Activated T-helper 9 cell treated with anti-CD3 and anti-CD28 coated beads, Interleukin-2, amount 50 U/mL, for 16 hours (primary cell): Measurements from ENCODE around the gene NWD2.

Experiments
- DNase-seq: peaks from one replicate; pipeline ENCODE4 v3.0.0-alpha.2; 2020; ENCODE audit warnings: low read depth

NWD2 gene

DNA sequence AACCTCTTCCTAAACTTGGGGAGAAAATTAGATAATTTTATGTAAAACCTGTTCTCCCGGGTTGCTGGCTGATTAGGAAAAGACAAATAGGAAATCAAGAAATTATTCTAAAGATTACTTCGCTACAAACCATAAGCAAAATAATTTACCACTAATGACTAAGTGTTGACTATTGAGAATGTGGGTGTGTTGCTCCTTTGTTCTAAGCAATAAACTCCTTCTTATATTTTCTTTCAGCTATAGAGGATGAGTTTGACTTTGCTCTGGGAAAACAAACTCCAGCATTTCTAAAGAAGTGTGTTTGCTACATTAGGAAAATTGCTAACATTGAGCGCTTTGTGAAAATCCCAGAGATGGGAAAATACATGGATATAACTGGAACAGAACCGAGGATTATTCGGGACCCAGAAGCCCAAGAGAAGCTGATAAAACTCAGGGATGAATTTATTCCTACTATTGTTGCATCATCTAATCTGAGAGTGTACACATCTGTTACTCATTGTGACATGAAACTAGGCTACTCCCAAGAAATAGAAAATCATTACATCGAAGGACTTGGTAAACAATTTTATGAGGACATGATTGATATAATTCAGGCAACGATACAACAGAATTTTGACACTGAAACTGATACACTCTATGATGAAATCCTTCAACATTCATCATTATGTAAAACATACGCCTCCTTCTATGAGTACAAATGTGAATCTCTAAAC is 194.2 kb downstream of the NWD2 start:
- no peak for DNase-seq

DNA sequence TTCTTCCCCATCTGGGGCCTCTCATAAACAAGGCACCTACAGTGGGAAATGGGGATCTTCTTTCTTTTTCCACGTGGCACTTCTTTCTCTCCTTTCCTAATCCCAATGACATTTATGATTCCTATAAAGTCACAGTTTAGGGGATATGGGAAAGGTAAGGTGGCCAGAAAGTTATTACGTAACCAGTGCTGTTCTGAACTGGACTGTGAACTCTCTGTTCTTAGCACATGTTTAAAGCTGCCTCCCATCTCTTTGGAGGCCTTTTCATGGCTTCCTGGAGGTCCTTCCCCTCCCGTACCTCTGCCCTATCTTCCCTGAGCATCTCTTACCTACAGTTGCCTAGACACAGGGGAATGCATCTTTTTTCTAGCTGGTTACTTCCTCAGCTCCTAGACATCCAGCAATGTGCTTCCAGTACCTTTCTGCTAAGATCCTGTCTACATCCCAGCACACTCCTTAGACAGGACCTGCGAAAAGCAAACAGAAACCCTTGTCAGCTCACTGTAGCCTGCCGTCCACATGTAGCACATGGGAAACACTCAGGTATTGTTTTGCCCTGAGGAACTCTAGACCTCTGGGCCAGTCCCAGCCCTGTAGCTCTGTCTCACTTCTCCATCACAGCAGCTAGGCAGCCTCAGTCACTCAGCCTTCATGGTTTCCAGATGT is 195.4 kb downstream of the NWD2 start:
- no peak for DNase-seq

GRCh38 chr4:37440501-37440900 is 196.0 kb downstream of the NWD2 start:
- DNase-seq = no peak

GRCh38 chr4:37441231-37442061 is 196.9 kb downstream of the NWD2 start:
- no peak for DNase-seq

GRCh38 chr4:37442062-37442323 is 197.4 kb downstream of the NWD2 start:
- DNase-seq = no peak

DNA sequence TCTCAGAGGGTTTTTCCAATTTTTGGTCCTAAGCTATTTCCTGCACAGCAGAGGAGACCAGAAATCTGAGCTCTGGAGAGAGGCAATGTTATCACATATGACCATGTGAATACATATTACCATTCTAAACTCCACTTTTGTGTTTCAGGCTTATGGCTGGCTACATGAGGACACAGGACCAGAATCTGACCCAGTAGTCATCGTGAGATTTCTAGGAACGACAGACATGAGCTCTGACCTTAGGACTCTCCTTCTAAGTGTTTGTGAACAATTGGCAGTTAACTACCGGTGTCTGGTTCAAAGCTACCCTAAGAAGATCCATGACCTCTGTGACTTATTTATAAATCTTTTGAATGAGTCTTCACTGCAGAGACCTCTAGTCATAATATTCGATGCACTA is 198.6 kb downstream of the NWD2 start:
- DNase-seq = no peak

DNA sequence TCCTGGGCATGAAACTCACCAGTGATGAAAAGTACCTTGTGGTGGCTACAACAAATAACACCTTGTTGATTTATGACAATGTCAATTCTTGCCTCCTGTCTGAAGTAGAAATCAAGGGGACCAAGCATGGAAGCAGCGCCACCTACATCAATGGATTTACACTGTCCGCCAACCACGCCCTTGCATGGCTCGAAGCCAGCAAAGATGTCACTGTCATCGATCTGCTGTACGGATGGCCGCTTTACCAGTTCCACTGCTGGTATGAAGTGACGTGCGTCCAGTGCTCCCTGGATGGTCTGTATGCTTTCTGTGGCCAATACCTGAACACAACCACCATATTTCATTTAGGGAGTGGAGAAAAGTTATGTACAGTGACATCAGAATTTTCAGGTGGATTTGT is 200.5 kb downstream of the NWD2 start:
- no peak for DNase-seq

- DNase-seq = no peak
Observed at GRCh38 chr4:37446016-37446415, 201.5 kb downstream of the NWD2 start.

DNA sequence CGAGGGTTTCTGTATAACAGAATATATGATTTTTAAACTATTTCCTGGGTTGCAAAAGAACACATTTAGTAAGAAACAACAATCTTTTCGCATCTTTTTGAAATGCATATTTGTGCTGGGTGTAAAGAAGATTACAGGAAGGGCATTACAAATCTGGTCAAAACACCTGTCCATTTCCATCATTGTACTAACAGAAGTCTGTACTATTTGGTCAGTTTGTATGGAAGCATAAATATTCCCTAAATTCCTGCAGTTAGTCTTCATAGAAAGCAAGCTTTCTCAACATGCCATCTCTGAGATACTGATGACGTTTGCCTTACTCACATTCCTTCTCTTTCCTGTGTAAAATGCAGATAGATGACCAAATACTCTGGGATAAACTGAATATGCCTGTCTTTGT is 203.3 kb downstream of the NWD2 start:
- no peak for DNase-seq

- no peak for DNase-seq
Observed at GRCh38 chr4:37450309-37450708, 205.8 kb downstream of the NWD2 start.

DNA sequence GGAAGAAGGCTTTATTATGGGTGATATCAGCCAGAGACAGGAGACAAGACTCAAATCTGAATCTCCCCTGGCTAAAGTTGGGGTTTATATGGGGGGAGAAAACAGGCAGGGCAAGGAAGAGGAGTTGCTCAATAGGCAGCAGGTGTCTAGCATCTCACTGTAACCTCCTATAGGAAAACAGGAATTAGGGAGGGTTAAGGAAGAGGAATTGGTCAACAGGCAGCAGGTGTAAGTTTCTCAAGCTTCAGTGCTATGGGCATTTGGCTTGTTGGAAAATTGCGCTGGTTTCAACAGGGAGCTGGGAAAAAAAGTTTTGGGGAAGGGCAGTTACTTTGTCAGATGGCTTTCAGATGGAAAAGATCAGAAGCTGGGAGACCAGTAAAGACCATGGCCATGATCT is 206.4 kb downstream of the NWD2 start:
- no peak for DNase-seq

DNA sequence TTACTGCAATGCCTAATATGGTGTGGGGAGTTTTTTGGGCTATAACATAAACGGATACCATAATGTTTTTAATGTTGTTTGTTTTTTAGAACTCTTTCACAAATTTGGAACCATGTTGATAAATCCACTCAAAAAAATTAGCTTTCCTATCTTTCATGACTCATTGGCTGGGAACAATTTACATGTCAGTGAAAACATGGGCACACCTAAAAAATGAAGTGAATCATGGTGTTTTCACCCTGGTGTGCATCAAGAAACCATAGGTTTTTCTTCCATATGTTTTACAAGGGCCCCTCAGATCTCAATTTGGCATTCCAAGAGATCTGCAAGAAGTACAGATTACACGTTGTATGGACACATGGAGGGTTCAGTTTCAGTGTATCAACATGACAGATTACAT is 207.1 kb downstream of the NWD2 start:
- DNase-seq = no peak

DNA sequence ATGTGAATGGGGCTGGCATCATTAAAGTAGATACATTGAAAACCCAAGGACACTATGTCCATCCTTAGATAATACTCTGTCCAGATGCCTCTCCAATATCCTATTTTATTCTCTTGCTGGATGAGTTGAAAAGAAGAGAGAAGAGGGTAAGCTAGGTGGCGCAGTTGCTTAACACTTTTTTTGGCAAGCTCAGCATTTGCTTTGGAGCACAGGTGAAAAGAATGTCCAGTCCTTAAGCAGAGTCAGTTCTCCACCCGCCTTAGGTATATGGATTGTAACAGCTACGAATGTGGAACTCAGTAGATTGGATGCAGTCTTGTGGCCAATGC is 208.4 kb downstream of the NWD2 start:
- no peak for DNase-seq

- peak; percentile 1 for DNase-seq
Observed at GRCh38 chr4:37453281-37453998, 208.9 kb downstream of the NWD2 start.

GRCh38 chr4:37453999-37454800 is 209.7 kb downstream of the NWD2 start:
- no peak for DNase-seq

DNA sequence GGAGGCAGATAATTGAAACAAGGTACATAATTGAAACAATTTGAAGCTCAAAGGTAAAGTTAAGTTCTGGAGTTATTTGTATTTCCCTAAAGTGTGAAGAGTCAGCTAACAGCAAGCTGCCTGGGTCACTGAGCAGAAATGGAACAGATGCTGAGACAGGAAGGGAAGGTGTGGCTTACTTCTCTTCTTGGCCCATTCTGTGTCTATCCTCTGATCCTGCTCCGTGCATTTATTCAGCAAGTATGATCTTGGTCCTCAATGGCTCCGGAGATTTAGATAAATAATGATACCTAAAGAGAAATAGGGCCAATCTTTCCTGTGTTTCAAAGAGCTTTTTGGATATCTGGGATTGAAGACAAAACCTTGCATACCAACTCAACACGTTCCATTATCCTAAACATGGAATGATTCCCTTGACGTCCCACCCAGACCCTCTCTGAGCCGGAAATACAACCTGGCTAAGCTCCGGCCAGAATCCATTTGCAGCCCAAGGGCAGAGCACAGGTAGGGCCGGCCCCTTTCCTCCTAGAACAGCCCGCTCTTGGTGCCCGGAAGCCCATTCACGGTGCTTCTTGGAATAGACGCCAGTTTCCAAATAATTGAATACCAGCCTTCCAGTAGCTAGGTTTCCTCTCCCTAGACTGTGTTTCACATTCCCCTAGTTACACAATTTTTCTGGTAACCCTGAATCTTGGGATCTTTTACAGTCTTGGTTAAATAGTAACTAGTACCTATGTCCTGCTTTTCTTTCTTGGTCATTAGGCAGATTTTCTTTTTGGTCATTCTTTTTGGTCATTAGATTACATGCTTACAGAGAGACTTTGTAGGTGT is 211.0 kb downstream of the NWD2 start:
- DNase-seq = no peak

- no peak for DNase-seq
Observed at GRCh38 chr4:37461801-37462200, 217.3 kb downstream of the NWD2 start.

DNA sequence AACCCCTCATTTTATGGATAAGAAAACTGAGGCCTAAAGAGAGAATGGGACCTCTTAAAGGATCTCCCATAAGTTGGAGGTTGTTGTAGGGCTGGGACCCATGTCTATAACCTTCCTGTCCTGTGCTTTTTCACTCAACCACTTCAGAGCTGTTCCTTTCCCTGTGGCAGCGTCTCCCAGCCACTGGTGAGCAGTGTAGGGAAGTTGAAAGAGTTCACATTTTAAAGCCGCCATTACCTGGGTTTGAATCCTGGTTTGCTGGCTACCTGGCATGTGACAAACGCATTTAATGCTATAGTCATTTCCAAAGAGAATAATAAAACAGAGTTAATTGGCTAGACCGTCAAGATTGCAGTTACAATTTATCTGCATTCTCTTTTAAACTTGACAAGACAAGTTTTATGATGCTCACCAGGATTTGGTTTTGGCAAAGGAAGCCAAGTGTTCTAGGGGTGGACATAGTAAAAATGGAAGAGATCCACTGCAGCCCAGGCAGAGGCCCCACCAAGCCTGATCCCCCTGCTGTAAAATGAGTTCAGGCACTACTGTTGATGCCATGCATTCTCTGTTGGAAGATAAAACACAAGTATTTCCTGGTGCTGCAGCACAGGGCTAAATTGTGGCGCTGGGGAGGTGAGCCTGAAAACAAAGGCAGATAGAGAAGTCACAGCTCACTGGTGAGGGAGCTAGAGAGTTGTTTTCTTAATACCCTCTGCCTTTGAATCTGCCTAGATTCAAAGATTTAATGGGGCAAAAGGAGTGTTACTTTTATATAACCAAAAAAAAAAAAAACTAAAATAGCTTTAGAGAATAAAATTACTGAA is 218.7 kb downstream of the NWD2 start:
- no peak for DNase-seq

GRCh38 chr4:37464373-37465128 is 220.0 kb downstream of the NWD2 start:
- DNase-seq = no peak
